ENCODE data around the gene DDX23.

Gene DDX23

DNA sequence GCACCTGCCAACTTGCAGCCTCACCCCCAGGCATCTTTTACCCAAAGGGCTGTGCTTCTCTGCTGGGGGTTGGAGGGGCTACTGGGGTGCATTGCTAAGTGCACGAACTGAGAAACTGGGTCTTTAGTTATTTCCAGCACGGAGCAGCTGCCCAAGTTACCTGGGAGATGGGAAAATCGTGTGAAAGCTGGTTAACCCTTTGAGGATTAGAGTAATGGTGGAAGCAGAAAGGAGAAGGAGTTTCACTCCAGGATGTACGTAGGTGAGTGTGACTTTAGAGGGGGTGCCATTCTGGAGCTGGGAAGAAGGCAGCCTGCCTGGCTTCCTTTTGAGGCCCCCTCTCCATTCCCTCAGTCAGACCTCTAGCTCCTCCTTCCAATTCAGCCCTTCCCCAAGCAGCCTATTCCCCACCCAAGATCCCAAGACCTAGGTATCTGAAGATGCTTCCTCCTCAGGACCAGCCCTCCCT, 62.1 kb downstream of the DDX23 start:
- TF ChIP-seq EZH2 (IDR thresholded peaks at IDR 0.05; ENCODE audit: borderline replicate concordance, low read length), result no peak
- TF ChIP-seq, protein P1, sequence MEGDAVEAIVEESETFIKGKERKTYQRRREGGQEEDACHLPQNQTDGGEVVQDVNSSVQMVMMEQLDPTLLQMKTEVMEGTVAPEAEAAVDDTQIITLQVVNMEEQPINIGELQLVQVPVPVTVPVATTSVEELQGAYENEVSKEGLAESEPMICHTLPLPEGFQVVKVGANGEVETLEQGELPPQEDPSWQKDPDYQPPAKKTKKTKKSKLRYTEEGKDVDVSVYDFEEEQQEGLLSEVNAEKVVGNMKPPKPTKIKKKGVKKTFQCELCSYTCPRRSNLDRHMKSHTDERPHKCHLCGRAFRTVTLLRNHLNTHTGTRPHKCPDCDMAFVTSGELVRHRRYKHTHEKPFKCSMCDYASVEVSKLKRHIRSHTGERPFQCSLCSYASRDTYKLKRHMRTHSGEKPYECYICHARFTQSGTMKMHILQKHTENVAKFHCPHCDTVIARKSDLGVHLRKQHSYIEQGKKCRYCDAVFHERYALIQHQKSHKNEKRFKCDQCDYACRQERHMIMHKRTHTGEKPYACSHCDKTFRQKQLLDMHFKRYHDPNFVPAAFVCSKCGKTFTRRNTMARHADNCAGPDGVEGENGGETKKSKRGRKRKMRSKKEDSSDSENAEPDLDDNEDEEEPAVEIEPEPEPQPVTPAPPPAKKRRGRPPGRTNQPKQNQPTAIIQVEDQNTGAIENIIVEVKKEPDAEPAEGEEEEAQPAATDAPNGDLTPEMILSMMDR (IDR thresholded peaks at IDR 0.05; ENCODE audit: low read length), result no peak
- Histone ChIP-seq H3K9me3 (ENCODE audit: low read length) (no peaks in the 10 kb centered on the region), H3K9ac (ENCODE audit: low read length) (no peak overlapping the region), H3K9me2 (ENCODE audit: low read depth, low read length) (no peaks in the 10 kb centered on the region), H3K27me3 (ENCODE audit: insufficient read depth, low read length) (peaks cover 9% of the 10 kb centered on the region), H3K4me3 (ENCODE audit: low read depth, low read length, poor library complexity, severe bottlenecking) (no peak overlapping the region), H3K79me2 (ENCODE audit: insufficient read depth, low read length) (no peaks in the 10 kb centered on the region), H3K36me3 (ENCODE audit: insufficient read depth, low read length) (no peaks in the 10 kb centered on the region), H2AFZ (ENCODE audit: low read length) (no peak overlapping the region), H4K20me1 (ENCODE audit: insufficient read depth, low read length) (no peaks in the 10 kb centered on the region), H3K4me2 (ENCODE audit: low read length) (no peak overlapping the region), H3K27ac (ENCODE audit: low read depth, low read length, poor library complexity, severe bottlenecking) (no peak overlapping the region), H3F3A (ENCODE audit: insufficient read depth, low read length) (no peaks in the 10 kb centered on the region), H3K4me1 (ENCODE audit: insufficient read depth, low read length, severe bottlenecking) (no peaks in the 10 kb centered on the region)

DNA sequence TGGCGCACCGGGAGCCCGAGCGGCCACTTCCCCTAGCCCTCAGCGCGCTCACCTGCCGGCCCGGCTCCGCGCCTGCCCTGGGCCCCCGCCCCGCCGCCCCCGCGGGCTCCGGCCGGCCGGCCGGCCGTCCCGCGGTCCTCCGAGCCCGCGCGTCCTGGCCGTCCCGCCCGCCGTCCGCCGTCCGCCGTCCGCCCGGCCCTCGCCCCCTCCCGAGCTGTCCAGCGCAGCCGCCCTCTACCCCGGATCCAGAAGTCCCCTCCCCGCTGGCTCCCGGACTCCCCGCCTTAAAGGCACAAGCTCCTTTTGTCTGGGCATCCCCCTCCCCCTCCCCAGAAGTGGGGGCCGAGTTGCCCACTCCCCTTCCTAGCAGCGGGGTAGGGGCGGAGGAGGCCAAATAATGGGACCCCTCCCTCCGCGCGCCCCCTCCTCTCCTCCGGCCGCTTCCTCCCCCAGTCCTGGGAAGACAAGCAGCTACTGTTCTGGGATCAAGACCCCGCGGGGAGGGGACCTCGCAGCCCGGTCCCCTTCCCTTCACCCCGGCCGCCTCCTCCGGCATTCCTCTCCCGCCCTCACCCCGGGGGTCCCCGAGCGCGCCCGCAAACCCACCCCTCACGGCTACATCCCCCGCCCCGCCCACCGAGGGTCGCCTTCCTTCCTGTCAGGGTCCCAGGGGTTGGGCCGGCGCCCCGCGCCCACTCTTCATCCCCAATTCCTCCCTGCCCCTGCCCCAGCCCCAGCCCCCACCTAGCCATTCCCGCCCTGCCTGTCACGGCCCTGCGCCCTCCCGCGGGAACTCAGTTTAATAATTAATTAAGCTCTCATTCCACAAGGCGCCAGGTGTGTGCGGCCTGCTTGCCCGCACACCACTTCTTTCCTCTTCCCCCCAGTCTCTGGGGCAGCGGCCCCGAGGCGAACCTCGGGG, 62.8 kb downstream of the DDX23 start, which contains the start of gene ADCY6:
TSS of gene ADCY6 (minus strand) at position 236 of the 922 bp plus-strand sequence. CDS start 5,655 bp downstream, outside the sequence.
- H3K27me3 ChIP-seq (ENCODE audit: insufficient read depth, low read length), result peaks cover 9% of the 10 kb centered on the region
- no peak within 1 kb of the TSS for H3K4me3 ChIP-seq (ENCODE audit: low read depth, low read length, poor library complexity, severe bottlenecking)
- H3K36me3 ChIP-seq (ENCODE audit: insufficient read depth, low read length), result no peaks in the 10 kb centered on the region
- H3K9me2 ChIP-seq (ENCODE audit: low read depth, low read length), result no peaks in the 10 kb centered on the region
- TF ChIP-seq, protein P1 (IDR thresholded peaks at IDR 0.05; ENCODE audit: low read length), result no peak
- no peak for TF ChIP-seq EZH2 (IDR thresholded peaks at IDR 0.05; ENCODE audit: borderline replicate concordance, low read length)
- H3K9me3 ChIP-seq (ENCODE audit: low read length), result no peaks in the 10 kb centered on the region
- no peak within 1 kb of the TSS for H3K9ac ChIP-seq (ENCODE audit: low read length)
- H2AFZ ChIP-seq (ENCODE audit: low read length), result no peak within 1 kb of the TSS
- no peak within 1 kb of the TSS for H3K27ac ChIP-seq (ENCODE audit: low read depth, low read length, poor library complexity, severe bottlenecking)
- no peak within 1 kb of the TSS for H3K4me2 ChIP-seq (ENCODE audit: low read length)
- no peaks in the 10 kb centered on the region for H3K79me2 ChIP-seq (ENCODE audit: insufficient read depth, low read length)
- H3F3A ChIP-seq (ENCODE audit: insufficient read depth, low read length), result no peaks in the 10 kb centered on the region
- no peaks in the 10 kb centered on the region for H3K4me1 ChIP-seq (ENCODE audit: insufficient read depth, low read length, severe bottlenecking)
- H4K20me1 ChIP-seq (ENCODE audit: insufficient read depth, low read length), result no peaks in the 10 kb centered on the region

DNA sequence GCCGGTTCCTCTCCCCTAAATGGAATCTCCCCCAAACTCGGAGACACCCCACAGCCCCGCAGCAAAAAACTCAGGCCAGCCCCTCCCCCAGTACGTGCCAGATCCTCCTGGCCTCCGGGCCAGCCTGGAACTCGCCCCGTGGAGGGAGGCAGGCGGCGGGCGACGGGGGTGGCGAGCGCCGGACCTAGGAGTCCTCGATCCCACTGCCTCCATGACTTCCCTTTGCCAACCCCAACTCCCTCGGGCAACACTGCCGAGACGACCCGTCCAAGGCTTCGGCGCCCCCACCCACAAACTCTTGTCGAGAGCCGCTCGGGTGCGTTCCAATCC, 63.5 kb downstream of the DDX23 start:
- no peaks in the 10 kb centered on the region for H3K9me3 ChIP-seq (ENCODE audit: low read length)
- H3F3A ChIP-seq (ENCODE audit: insufficient read depth, low read length), result no peaks in the 10 kb centered on the region
- peaks cover 9% of the 10 kb centered on the region for H3K27me3 ChIP-seq (ENCODE audit: insufficient read depth, low read length)
- H2AFZ ChIP-seq (ENCODE audit: low read length), result no peak overlapping the region
- TF ChIP-seq EZH2 (IDR thresholded peaks at IDR 0.05; ENCODE audit: borderline replicate concordance, low read length), result no peak
- TF ChIP-seq, protein P1 (IDR thresholded peaks at IDR 0.05; ENCODE audit: low read length), result no peak
- no peaks in the 10 kb centered on the region for H3K79me2 ChIP-seq (ENCODE audit: insufficient read depth, low read length)
- no peaks in the 10 kb centered on the region for H4K20me1 ChIP-seq (ENCODE audit: insufficient read depth, low read length)
- no peak overlapping the region for H3K4me2 ChIP-seq (ENCODE audit: low read length)
- no peaks in the 10 kb centered on the region for H3K36me3 ChIP-seq (ENCODE audit: insufficient read depth, low read length)
- no peak overlapping the region for H3K4me3 ChIP-seq (ENCODE audit: low read depth, low read length, poor library complexity, severe bottlenecking)
- no peak overlapping the region for H3K27ac ChIP-seq (ENCODE audit: low read depth, low read length, poor library complexity, severe bottlenecking)
- H3K9ac ChIP-seq (ENCODE audit: low read length), result no peak overlapping the region
- H3K9me2 ChIP-seq (ENCODE audit: low read depth, low read length), result no peaks in the 10 kb centered on the region
- no peaks in the 10 kb centered on the region for H3K4me1 ChIP-seq (ENCODE audit: insufficient read depth, low read length, severe bottlenecking)

All from OCI-LY1 (cell line).